GM21381 (cell line): ENCODE measurements around the gene AUTS2.
A peak's percentile ranks its signal among the peaks of the same experiment; 100 is the strongest.

Experiments
- ATAC-seq: cut with Tn5 transposase; IDR thresholded peaks from one replicate; pipeline ENCODE4 v1.9.1; 2021; ENCODE audit warnings: mild to moderate bottlenecking, moderate library complexity; ENCODE audit not compliant: unreplicated experiment

Gene AUTS2

DNA sequence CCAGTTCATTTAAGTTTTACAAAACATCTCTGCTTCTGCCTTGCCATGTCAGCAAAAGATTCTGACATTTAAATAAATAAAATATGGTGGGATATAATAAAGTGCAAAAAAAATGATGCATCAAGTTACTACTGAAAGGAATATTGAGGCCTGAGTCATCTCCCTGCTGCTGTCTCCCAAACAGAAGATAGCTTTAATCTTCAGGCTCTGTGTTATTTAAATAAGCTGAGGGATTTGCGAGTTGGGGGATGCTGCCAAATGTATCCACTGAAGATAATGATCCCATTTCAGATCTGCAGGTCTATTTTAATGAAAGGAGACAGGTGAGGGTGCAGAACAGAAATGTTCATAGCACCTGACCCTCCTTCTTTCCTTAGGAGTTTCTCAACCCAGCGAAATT lies 720.8 kb downstream of the AUTS2 start:
- ATAC-seq: no peak

DNA sequence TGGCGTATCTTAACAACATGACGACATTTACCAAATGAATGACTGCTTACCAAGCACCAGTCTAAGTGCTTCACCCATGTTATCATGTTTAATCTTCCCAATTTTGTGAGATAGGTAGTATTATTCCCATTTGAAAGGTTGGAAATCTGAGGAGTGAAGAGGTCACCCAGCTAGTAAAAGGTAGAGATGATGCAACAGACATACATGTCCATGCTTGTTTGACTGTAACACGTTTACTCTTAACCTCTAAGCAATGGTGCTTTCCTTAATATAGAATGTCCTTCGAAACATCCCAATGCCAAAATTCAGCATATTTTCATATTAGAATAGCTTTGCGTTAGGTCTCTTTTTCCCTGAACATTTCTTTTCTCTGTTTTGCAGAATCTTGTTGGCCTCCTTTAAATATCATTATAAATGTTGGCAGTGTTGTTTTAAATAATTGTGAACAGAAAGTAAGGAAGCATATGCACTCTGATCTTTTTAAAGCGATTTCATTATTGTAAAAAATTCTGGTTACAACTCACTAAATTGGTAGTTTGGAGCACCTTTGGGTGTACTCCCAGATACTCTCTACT lies 722.8 kb downstream of the AUTS2 start:
- ATAC-seq: no peak

GRCh38 chr7:70322856-70323255 lies 724.6 kb downstream of the AUTS2 start:
- ATAC-seq: no peak

GRCh38 chr7:70325509-70326101 lies 727.3 kb downstream of the AUTS2 start:
- no peak for ATAC-seq

- no peak for ATAC-seq
Observed at GRCh38 chr7:70334295-70334694, 736.0 kb downstream of the AUTS2 start.

- ATAC-seq: no peak
Observed at GRCh38 chr7:70334871-70335270, 736.6 kb downstream of the AUTS2 start.

GRCh38 chr7:70336536-70336935 lies 738.3 kb downstream of the AUTS2 start:
- ATAC-seq: no peak

GRCh38 chr7:70338015-70338414 lies 739.7 kb downstream of the AUTS2 start:
- ATAC-seq: no peak

- no peak for ATAC-seq
Observed at GRCh38 chr7:70340236-70340635, 742.0 kb downstream of the AUTS2 start.

GRCh38 chr7:70341446-70341845 lies 743.2 kb downstream of the AUTS2 start:
- ATAC-seq: no peak

DNA sequence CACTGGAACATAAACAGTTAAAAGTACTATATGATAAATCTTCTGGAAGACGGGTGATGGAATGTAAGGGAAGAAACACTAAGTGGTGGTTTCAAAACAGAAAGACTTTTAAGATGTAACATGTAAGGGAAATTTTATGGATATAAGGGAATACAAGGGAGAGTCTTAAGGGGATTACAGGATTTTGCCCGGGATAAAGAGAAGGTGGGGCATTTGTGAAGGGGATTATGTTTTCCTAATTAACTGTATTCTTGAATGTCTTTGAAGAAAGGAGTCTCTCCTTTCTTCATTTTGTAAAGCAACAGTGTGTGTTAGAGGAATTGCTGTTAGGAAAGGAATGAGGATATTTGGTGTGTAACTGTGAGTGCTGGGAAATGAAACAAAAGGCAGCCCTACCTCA lies 745.2 kb downstream of the AUTS2 start:
- ATAC-seq: no peak

GRCh38 chr7:70344726-70345125 lies 746.5 kb downstream of the AUTS2 start:
- ATAC-seq: no peak

DNA sequence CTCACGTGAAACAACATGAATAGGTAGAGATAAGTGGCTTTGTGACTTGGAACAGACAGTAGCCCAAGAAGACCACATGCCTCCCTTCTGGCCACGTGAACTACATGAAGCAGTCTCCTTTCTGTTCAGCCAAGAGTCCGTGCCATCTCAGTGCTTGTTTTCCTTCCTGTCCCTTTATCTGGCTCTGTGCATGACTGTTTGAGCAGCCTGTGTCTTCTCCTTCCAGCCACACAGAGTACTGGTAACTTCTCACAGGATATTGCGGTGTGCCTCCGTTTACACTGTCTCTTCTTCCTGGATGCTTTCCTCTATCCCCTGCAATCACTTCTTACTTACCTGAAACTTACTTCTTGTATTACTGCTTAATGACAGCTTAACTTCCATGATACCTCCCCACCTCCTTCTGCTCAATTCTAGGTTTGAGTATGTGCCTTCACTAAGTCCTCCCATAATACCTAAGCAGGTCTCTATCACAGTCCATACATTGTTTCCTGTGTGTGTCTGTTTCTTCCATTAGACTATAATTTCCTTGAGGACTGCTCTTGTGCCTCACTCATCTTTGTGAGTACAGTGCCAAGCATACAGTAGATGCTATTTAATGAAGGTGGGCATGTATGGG lies 748.7 kb downstream of the AUTS2 start:
- ATAC-seq: no peak

GRCh38 chr7:70347463-70348254 lies 749.4 kb downstream of the AUTS2 start:
- ATAC-seq: peak; percentile 94

DNA sequence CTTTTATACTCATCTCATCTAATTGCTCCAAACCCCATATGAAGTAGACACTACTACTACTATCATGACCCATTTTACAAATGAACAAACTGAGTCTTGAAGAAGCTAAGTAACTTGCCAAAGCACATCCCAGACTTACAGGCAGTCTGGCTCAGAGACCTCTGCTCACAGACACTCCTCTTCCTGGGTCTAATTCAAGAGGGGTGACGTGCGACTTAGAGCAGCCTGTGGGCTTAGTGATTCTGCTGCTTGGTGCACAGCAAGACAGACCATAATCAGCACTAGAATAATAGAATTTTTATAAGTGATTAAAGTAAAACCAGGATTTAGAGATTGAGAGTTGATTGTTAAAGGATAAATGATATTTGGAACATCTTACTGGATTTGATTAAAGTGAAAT lies 750.8 kb downstream of the AUTS2 start:
- no peak for ATAC-seq

- ATAC-seq: no peak
Observed at GRCh38 chr7:70349819-70350218, 751.5 kb downstream of the AUTS2 start.

DNA sequence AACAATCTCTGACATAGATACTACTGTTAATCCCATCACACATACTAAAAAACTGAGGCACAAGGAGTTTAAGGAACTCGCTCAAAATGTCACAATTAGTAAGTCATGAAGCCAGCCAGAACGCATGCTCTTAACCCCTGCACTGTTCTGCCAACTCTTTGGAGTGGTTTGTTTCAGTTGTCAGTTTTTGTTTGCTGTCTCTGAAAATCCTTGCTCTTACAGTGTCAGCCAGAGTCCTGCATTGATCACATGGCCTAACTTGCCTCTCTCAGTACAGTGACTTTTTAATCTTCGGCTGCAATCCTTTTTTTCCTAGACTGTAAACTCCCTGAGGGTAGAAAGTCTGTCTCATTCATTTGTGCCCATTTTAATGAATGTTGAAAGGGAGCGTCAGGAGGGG lies 753.8 kb downstream of the AUTS2 start:
- no peak for ATAC-seq

DNA sequence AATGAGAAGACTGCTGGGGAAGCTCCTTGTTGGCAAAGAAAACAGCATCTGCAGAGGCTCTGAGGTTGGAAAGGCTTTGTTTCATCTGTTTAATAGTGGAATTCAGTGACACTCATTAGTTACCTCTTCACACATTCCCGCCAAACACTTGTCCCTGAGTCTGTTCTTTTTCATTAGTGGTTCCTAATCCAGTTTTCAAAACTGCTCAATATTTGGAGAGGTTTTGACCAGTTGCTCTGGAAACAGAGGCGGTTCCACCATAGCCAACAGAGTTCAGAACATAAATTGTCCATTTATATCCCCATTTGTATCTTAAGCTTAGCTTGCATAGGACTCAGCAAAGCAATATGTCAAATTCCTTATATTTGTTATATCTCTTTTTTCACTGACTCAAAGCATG lies 754.6 kb downstream of the AUTS2 start:
- no peak for ATAC-seq

DNA sequence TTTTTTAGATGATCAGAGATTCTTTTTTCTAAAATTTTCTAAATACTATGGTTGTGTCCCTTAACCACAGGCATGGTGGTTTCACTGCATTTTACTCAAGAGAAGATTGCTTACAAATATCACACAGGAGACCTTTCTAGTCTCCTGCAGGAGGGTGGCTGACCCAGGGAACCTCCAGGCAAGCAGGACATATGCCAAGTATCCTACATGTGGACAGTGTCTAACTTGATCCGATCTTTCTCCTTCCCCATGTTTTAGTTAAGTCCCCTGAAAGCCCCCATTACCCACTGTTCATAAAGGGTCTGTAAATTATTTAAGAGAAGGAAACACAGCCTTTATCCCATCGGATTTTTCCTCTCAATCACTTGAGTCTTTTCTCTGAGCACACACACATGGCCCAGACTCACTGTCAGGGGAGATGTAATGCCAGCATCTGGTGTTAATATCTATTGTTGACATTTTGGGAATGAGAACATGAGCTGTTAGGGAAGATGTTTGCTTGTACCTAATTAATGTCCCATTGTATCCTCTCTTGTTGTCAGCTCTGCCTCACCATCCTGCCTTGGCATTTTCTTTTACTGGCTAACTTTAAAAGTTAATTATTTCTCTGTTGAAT lies 755.2 kb downstream of the AUTS2 start:
- no peak for ATAC-seq

- ATAC-seq: no peak
Observed at GRCh38 chr7:70353946-70354335, 755.7 kb downstream of the AUTS2 start.

- ATAC-seq: no peak
Observed at GRCh38 chr7:70354409-70355169, 756.3 kb downstream of the AUTS2 start.
